GM19043 (cell line): Measurements from ENCODE around the gene ANO1.

Source experiments
- ATAC-seq: cut with Tn5 transposase; IDR thresholded peaks from one replicate; pipeline ENCODE4 v1.9.1; 2021; ENCODE audit warnings: low read depth; ENCODE audit not compliant: unreplicated experiment

The ANO1 gene

DNA sequence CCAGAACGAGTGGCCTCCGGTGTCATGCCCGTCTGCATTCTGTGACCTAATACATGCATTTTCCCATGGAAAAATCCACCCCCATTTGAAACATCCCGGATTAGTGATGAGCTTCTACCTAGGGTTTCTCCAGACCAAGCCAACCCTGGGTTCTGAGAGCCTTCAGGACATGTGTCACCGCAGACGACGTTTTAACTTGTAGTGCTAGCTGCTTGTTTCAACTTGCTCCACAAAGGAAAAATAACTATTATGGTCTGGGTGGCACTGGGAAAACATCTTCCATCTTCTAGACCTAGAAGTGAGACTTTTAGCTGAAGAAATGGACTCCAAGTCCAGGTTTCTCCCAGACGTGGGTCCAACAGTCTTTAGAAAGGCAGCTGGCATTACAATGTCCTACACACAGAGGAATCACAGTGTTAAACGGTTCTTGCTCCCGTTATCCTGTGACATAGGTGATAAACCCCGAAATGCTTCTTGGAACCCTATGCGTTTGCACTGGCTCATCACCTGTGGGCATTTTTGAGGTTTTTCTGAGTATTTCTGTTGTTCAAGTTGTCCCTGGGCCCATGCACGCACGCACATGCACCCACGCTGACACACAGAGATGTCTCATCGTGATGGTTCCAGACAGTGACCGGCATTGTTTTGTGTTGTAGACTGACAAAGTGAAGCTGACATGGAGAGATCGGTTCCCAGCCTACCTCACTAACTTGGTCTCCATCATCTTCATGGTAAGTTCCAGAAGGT lies 78.3 kb downstream of the ANO1 start:
- no peak for ATAC-seq

DNA sequence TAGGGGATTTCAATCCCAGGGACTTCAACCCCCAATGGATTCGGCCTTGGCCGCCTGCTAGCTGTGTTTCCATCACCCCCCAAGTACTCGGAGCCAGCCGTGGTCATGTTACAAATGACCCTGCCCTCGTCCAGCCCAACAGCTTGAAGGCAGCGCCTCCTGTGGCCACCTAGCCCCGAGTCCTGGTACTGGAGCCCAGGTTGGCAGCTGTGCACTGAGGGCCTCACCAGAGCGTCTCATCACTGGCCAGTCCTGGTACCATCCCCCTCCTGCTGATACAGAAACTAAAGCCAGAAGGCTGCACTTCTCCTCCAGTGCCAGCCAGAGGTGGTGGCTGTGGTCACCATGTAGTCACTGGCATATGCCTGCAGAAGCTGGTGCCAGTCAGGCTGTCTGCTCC lies 80.1 kb downstream of the ANO1 start:
- ATAC-seq: no peak

DNA sequence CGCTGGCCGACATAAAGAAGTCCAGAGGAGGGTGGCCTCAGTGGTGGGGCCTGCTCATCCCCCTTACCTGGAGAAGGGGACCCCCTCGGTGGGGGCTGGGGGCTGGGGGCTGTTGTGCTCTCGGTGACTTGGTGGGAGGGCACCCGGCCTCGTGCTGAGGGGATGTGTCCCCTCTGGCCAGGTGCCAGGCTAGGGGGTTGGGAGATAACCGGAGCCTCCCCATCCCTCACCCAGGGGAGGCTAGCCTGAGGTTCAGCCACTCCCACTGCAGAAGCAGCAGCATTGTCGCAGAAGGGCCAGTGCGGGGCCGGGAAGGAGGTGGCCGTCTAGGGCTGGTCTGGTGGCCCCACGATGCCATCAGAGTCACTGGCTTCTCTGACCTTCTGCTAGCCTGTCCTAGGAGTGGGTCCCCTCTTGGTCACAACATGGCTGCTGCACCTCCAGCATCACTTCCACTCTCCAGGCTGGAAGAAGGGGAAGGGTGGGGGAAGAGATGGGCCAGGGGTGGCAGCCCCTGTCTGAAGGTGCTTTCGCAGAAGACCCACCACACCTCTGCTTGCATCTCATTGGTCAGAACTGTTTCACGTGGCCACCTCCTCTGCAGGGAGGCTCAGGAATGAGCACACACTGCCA lies 80.8 kb downstream of the ANO1 start:
- no peak for ATAC-seq

DNA sequence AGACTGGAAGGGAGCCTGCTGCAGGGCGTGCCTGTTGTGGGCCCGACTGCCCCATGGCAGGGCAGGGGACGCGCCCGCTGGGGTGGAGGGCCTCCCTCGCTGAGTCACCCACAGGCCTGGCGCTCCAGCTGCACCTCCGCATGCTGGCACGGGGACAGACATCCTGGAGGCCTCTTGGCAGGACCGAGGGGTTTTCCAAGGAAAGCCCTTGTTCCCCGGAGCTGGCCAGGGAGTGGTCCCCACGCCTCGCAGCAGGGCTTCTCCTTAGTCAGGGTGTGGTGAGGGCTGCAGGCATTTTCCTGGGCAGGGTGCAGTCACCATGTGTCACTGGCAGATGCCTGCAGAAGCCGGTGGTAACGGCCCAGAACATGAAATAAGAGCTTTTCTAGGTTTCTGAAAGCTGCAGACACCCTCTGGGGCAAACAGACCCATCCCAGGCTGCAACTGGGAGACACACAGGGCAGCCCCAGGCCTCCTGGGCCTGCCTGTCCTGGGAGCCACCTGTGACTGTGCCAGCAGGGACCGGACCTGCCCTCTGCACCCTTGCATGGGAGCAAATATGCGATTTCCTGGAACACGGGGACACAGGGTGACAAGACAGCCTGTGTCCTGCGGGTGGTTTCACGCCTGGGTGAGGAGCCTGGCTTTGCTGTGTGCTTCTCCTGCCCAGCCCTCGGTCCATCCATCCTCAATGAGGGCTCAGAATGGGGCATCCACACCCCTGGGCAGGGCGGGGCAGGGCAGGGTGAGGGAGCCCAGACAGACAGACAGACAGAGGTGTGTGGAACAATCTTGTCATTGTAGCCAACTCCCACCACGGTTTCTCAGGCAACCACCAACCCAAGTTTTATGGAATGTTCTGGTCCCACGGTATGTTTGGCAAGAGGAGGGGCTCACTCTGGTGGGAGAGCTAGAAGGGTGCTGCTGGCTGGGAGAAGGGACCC lies 81.8 kb downstream of the ANO1 start:
- no peak for ATAC-seq

DNA sequence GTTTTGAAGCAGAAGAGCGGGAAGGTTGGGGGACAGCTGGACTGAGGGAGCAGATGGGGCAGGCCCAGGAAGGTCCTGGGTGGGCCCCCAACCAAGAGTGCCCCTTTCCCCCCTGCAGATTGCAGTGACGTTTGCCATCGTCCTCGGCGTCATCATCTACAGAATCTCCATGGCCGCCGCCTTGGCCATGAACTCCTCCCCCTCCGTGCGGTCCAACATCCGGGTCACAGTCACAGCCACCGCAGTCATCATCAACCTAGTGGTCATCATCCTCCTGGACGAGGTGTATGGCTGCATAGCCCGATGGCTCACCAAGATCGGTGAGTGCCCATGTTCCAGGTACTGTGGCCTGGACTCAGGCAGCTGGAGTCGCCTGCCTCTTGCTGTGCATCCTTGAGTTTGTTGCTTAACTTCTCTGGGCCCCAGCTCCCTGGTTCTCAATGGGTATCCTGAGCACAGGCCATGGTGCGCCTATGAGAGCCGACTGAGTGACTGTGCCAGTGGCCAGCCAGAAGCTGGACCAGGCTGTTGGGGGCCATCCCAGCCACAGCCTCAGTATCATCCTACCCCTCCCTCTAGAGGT lies 83.0 kb downstream of the ANO1 start:
- ATAC-seq: no peak

DNA sequence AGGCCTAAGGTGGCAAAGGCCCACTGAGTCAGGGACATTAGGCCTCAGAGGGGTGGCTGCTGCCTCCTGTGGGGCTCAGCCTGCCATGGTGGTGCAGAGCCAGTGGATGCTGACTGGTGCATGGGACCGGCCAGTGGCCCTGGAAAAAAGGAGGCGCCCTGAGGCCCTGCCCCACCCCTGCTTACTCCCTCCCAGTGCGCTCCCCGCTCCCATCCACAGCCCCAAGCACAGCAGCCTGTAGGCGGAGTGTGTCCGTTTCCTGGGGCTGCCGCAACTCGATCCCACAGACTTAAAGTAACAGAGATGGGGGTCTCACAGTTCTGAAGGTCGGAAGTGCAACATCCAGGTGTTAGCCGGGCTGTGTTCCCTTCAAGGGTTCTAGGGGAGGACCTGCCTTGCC lies 86.6 kb downstream of the ANO1 start:
- no peak for ATAC-seq

DNA sequence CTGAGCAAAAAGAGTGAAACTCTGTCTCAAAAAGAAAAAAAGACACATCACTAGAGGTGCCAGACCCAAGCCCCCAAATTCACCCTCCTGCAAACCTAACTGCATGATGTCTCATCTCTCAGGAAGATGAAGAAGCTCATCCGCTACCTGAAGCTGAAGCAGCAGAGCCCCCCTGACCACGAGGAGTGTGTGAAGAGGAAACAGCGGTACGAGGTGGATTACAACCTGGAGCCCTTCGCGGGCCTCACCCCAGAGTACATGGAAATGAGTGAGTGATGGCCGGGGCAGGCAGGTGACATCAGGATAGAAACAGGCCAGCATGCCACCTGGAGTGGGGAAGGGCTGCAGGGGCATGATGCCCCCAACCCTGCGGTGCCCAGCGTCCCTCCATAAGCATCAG lies 89.0 kb downstream of the ANO1 start:
- no peak for ATAC-seq

DNA sequence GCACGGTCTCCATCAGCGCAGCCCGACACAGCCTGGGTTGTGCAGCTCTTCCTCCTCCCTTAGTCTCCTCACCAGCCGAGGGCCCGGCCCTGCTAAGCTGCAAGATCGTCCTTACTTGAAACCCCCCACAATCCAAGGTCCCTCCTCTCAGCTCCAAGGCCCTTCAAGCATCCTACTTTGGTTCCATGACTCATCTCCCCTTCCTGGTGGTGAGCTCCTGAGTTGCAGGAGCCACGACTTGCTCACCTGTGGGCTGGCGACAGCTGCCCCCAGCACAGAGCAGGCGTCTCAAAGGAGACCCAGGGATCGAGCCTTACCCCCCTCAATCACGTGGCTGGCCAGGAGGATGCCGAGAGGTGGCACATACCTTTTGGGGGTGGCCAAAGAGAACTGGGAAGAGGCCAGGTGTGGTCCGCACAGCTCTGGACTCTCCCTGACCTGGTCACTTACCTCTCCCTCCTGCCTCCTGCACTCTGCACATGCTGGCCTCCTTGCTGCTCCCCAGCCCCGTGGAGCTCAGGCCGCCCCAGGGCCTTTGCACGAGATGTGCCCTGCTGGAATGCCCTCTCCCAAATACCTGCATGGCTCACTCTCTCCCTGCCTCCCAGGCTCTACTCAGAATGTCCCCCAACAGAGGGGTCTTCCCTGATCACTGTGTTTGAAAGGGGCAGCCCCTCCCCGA lies 89.7 kb downstream of the ANO1 start:
- no peak for ATAC-seq

DNA sequence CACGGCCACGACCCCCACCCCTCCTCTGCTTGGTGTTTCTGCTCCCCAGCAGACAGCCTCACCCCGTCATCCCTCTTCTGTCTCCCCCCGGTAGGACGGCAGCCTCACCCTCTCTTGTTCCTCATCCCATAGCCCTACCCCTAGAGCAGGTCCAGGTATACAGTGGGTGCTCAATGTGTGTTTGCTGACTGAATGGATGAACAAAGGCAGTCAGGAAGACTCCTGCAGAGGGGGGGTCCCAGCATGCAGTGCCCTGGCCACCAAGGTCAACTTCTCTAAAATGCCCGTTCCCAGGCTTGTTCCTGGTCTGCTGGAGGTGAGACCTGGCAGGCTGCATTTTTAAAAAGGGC lies 90.3 kb downstream of the ANO1 start:
- ATAC-seq: no peak

DNA sequence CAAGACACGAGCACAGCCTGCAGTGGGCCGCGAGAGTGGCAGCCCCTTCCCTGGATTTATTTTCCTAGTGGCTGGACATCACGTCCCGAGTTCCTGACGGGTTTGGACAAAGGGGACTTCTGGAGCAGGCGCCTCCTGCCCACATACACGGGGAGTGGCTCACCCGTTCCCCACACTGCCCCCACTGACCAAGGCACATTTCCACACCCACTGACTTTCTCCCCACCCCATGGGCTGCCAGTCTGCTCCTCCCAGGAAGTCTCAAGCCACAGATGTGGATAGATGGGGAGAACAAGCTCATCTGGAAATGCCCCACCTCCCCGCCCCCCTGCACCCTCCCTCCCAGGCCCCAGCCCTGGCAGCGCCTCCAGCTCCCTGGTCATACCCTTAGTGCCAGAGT lies 91.0 kb downstream of the ANO1 start:
- ATAC-seq: no peak

DNA sequence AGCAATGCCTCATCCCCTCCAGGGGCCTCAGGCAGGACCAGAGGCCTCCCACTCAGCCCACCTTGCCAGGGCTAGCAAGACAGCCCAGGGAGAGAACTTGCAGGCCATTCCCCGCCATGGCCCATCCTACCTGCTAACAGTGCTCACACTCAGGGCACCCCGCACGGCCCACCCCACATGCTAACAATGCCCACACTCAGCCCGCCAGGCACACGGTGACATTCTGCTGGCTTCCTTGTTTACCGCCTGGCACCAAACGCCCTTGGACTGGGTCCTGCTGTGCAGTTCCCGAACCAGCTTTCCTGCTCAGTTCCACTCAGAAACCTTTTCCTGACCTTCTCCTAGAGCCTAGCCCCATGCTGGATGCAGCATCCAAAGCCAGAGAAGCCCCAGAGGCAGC lies 91.5 kb downstream of the ANO1 start:
- no peak for ATAC-seq

DNA sequence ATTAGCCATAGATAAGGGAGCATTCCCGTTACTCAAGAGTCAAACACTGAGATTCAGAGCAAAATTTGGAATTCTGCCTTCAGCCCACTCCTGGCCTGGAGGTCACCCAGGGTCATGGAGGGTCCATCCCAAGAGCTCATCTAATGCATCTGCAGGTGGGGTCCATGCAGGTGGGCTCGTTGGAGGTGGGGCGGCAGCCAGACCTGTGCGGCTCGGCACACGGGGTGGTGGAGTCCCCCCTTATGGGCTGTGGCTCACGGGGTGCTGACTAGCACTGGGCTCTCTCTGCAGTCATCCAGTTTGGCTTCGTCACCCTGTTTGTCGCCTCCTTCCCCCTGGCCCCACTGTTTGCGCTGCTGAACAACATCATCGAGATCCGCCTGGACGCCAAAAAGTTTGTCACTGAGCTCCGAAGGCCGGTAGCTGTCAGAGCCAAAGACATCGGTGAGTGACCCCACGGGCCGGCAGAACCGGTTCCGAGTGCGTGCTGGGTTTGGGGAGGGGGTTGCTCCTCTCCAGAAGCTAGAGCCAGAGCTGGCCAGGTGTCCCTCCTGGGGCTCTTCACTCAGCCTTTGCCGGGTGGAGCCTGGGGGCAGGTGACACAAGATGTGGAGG lies 92.6 kb downstream of the ANO1 start:
- ATAC-seq: no peak

DNA sequence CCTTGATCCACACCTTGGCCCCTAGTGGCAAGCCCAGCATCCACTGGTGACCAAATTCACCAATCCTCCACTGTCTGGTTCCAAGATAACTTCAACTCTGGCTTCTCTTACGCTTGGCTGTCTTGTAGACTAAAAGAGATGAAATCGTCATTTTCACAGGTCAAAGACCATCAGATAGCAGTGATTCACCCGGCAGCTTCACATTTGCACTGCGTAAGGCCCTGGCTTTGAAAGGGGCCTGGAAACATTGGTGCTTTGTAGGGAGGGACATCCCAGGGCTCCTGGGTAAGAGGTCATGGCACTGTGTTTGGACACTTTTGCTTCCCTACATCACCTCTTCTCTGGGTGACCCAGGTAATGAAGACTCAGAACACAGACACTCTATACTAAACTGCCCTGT lies 94.9 kb downstream of the ANO1 start:
- ATAC-seq: no peak

DNA sequence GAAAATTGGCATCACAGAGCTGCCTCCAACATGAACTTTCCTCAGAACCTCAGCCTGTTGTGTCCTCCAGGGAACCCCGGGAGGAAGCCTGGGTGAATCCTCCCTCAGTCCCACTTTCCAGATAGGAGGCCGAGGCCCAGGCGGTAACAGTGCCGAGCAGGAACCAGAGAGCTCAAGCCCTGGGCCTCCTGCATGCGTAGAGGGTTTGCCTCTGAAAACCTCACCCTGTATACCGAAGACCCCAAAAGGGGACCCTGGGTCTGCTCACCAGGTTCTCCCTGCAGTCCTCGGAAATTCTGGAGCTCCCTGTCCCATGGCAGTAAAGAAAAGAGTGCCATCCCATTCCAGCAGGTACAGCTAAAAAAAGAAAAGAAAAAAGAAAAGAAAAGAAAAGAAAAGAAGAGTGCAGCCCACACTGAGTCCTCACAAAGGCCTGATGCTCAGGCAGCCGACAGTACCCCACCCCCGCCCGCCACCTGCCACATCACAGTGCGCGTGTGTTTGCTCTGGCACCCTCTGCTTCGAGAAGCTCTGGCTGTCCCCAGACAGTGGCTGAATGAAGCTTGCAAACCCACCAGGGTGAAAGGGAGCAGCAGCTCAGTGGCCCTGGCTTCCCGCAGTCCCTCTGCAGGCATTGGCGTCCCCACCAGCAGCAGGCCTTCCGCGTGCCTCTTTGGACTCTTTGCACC lies 96.6 kb downstream of the ANO1 start:
- ATAC-seq: no peak

DNA sequence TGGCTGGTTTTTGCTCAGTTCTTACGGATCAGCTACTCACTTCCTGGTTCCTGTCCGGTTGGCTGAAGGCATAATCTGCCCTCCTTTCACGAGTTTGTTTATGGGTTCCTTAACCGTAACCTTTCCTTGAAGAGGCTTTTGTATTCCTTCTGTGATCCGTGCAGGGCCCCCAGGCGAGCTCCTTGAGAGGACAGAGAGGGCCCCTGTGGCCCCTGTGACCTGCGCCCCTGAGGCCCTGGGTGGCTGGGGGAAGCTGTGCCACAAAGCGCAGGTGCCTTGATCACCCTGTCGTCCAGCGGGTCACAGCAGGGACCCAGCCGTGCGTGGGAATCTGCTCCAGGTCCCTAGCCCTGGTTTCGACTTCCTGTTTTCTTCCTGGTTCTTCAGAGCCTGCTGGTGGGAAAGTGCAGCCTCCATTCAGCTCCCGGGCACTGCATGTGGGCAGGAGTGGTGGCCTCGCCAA lies 97.2 kb downstream of the ANO1 start:
- ATAC-seq: no peak

DNA sequence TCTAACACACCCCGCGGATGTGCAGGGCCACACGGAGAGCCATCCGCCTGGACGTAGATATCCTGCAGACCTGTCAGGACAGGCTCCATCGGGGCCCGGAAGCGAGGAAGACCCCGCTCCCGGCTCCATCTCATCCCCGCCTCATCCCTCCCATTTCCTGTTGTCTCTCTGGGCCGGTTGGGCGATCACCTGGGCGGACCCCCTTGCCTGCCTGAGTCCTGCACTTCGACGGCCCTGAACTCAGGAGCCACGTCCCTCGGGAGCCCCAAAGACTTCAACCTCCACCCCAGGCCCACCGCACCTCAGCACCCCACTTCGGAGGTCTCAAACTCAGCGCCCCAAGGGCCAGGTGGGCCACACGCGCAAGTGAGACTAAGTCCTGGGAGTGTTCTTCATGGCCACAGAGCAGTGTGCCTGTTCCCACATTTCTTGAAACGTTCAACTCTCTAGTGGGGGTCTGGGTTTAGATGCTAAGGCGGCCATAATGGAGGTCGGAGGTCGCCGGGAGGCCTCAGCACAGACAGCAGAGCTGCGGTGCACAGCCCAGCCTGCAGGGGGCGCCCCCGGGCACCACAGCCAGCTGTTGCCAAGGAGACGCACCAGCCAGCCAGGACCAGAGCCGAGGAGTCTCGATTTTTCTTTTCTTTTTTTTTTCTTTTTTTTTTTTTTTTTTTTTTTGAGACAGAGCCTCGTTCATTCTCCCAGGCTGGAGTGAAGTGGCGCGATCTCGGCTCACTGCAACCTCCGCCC lies 99.0 kb downstream of the ANO1 start:
- no peak for ATAC-seq

DNA sequence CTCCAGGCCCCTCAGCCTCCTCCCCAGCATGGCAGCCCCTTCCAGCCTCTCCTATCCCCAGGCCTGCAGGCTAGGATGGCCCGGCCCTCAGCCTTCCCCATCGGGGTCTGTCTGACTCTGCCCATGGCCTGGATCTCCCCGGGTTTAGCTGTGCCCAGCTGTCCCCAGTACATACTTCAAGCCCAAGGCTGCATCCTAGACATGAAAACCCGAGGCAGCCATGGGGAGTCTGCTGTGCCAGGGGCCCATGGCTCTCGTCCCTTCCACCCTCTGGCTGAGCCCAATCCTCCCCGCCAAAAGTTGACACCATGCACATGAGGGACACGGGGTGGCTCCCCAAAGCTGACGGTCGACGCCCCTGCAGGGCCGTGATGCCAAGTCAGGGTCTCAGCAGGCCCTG lies 102.8 kb downstream of the ANO1 start:
- ATAC-seq: no peak

DNA sequence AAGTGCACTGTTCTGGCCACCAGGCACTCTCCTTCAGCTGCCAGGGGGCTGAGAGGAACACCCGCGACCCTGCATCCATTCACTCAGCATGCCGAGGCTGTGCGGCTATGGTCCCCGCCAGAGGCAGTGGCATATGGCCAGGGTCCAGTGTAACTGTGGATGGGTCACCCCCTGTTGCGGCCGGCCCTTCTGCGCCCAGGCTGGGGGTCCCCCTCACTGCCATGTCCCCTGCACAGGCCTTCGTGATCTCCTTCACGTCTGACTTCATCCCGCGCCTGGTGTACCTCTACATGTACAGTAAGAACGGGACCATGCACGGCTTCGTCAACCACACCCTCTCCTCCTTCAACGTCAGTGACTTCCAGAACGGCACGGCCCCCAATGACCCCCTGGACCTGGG lies 104.1 kb downstream of the ANO1 start:
- ATAC-seq: no peak

DNA sequence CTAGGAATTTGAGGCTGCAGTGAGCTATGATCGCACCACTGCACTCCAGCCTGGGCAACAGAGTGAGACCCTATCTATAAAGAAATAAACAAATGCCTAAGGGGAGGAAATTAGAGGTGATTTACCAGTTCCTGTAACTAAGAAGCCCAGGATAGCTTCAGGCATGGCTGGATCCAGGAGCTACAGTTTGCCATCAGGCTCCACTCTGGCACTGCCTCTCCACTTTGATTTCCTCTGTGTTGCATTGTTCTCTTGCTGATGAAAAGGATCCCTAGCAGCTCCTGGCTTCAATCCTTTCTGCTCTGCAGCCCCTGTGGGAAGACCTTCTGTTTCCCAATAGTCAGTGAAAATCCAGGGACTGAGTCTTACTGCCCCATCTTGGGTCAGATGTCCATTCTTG lies 104.9 kb downstream of the ANO1 start:
- no peak for ATAC-seq
